Jurkat, Clone E6-1 (cell line): ENCODE results near the gene SPATA31D3.
"Not testable (repeated sequence)": the region's sequence is repeated elsewhere in the genome, so short reads cannot be mapped to it uniquely, and the experiment has no call there.

Experiments
- DNase-seq: peaks from one replicate; pipeline ENCODE4 v3.0.0-alpha.2; 2011; ENCODE audit warnings: low read depth, low spot score
- H3K4me3 ChIP-seq: 2 replicates; pipeline ENCODE4 v1.5.1; 2011; ENCODE audit warnings: mild to moderate bottlenecking, low read length, control low read depth, moderate library complexity

SPATA31D3 gene

GRCh38 chr9:81971727-81972126 lies 28.4 kb downstream of the SPATA31D3 start:
- DNase-seq, result no peak
- H3K4me3 ChIP-seq, result no peak overlapping the region

GRCh38 chr9:81974764-81975163 lies 31.5 kb downstream of the SPATA31D3 start:
- H3K4me3 ChIP-seq, result no peak overlapping the region
- DNase-seq, result no peak

GRCh38 chr9:81976351-81976750 lies 33.1 kb downstream of the SPATA31D3 start:
- no peak for DNase-seq

GRCh38 chr9:81979196-81979595 lies 35.9 kb downstream of the SPATA31D3 start:
- DNase-seq, result no peak
- H3K4me3 ChIP-seq, result no peak overlapping the region

More at GRCh38 chr9:81976351-81976750, 33.1 kb downstream of the SPATA31D3 start:
- no peak overlapping the region for H3K4me3 ChIP-seq

- DNase-seq, result no peak
- no peak overlapping the region for H3K4me3 ChIP-seq
Observed at GRCh38 chr9:81980568-81980967, 37.3 kb downstream of the SPATA31D3 start.

GRCh38 chr9:81981883-81982282 lies 38.6 kb downstream of the SPATA31D3 start:
- DNase-seq, result no peak
- no peak overlapping the region for H3K4me3 ChIP-seq

GRCh38 chr9:81984928-81985327 lies 41.6 kb downstream of the SPATA31D3 start:
- DNase-seq, result no peak
- H3K4me3 ChIP-seq, result no peak overlapping the region

- DNase-seq, result no peak
- no peak overlapping the region for H3K4me3 ChIP-seq
Observed at GRCh38 chr9:81986051-81986450, 42.8 kb downstream of the SPATA31D3 start.

- H3K4me3 ChIP-seq, DNase-seq: not testable (repeated sequence)
Observed at GRCh38 chr9:81988472-81988871, 45.2 kb downstream of the SPATA31D3 start, which contains the start of gene SPATA31D1. Gene SPATA31D1 (plus strand): TSS chr9:81988772. CDS start chr9:81988819, 47 bp downstream.

- DNase-seq, result no peak
- no peak overlapping the region for H3K4me3 ChIP-seq
Observed at GRCh38 chr9:81989700-81990099, 46.4 kb downstream of the SPATA31D3 start.

- DNase-seq, result no peak
Observed at GRCh38 chr9:81993656-81994055, 50.4 kb downstream of the SPATA31D3 start.

More at GRCh38 chr9:81993656-81994055, 50.4 kb downstream of the SPATA31D3 start:
- H3K4me3 ChIP-seq, result no peak overlapping the region
